Lower lobe of right lung (tissue), 2 donors: ENCODE results near the gene AMOTL2. TPM values are rescaled to one million over a fixed set of nuclear protein-coding genes. Genes with fewer than 3 reads are reported as not detected.

Experiments
- ATAC-seq, 2 donors: fragments of 200-7000 bp; cut with Tn5 transposase; one replicate each; pipeline ENCODE4 v1.9.1; 2020 to 2022; ENCODE audit warnings: mild to moderate bottlenecking in 2 of 2, moderate library complexity in 2 of 2
- DNase-seq: peaks from one replicate; pipeline ENCODE4 v3.0.0-alpha.2; 2020
- H3K27ac ChIP-seq: fragments of 200-600 bp; one replicate; pipeline ENCODE4 v1.8.0; 2022
- H3K27me3 ChIP-seq: fragments of 200-600 bp; one replicate; pipeline ENCODE4 v1.8.0; 2022; ENCODE audit warnings: low read depth
- H3K36me3 ChIP-seq: fragments of 200-600 bp; one replicate; pipeline ENCODE4 v1.8.0; 2022; ENCODE audit warnings: mild to moderate bottlenecking
- H3K4me1 ChIP-seq: fragments of 200-600 bp; one replicate; pipeline ENCODE4 v1.8.0; 2022
- H3K4me3 ChIP-seq: fragments of 200-600 bp; one replicate; pipeline ENCODE4 v1.8.0; 2022; ENCODE audit warnings: mild to moderate bottlenecking
- H3K9me3 ChIP-seq: fragments of 200-600 bp; one replicate; pipeline ENCODE4 v1.8.0; 2022
- CTCF ChIP-seq: fragments of 200-600 bp; IDR thresholded peaks from one replicate; pipeline ENCODE4 v1.8.0; 2022; ENCODE audit warnings: antibody characterized with exemption, mild to moderate bottlenecking
- intact Hi-C: fragments of 100-400 bp; cut with DNase I; formaldehyde crosslinking; loops from one replicate; pipeline ENCODE4 v1.11.0; 2022
- total RNA-seq: library from RNA; stranded (reverse); fragmentation: NEBNext Ultra II Directional; extraction: Animal tissue kit (Norgen Biotek cat#: 25700); gene quantifications from one replicate; pipeline ENCODE4 v1.2.1, GENCODE V29; 2021
- donor health status: DM: no; HTN: yes; CAD: no; lungs with severe emphysema.

AMOTL2 gene
- total RNA-seq, 1 donor from 2014 or later: 77.8 TPM

GRCh38 chr3:134407239-134407625, 33.0 kb upstream of the AMOTL2 start:
- Histone ChIP-seq H3K4me3 (peak overlapping the region; percentile 49), H3K27me3 (peaks cover 10% of the 10 kb centered on the region), H3K4me1 (peaks cover 5% of the 10 kb centered on the region), H3K9me3 (no peaks in the 10 kb centered on the region), H3K36me3 (no peaks in the 10 kb centered on the region), H3K27ac (no peak overlapping the region)
- TF ChIP-seq CTCF: no peak
- no peak for DNase-seq
- no peak for ATAC-seq
- intact Hi-C loops: no loop called here

GRCh38 chr3:134406331-134407238, 32.3 kb upstream of the AMOTL2 start:
- Histone ChIP-seq H3K4me1 (peaks cover 5% of the 10 kb centered on the region), H3K4me3 (peak overlapping the region; percentile 49), H3K36me3 (no peaks in the 10 kb centered on the region), H3K27me3 (peaks cover 10% of the 10 kb centered on the region), H3K9me3 (no peaks in the 10 kb centered on the region), H3K27ac (no peak overlapping the region)
- ATAC-seq (peak; percentile 75 to 84), DNase-seq (peak; percentile 60)
- TF ChIP-seq CTCF: no peak
- intact Hi-C loops: no loop called here

GRCh38 chr3:134404366-134404885, 30.2 kb upstream of the AMOTL2 start:
- no peak for ATAC-seq
- no peak overlapping the region for H3K4me3 ChIP-seq
- peaks cover 10% of the 10 kb centered on the region for H3K27me3 ChIP-seq
- intact Hi-C loops: no loop called here
- peaks cover 5% of the 10 kb centered on the region for H3K4me1 ChIP-seq
- no peak for TF ChIP-seq CTCF
- no peak overlapping the region for H3K27ac ChIP-seq
- DNase-seq: no peak
- no peaks in the 10 kb centered on the region for H3K36me3 ChIP-seq
- H3K9me3 ChIP-seq: no peaks in the 10 kb centered on the region

- H3K9me3 ChIP-seq: no peaks in the 10 kb centered on the region
- H3K4me1 ChIP-seq: no peaks in the 10 kb centered on the region
- intact Hi-C loops: no loop called here
- DNase-seq (no peak), ATAC-seq (no peak)
- H3K4me3 ChIP-seq: no peak overlapping the region
- no peak overlapping the region for H3K27ac ChIP-seq
- no peaks in the 10 kb centered on the region for H3K36me3 ChIP-seq
- TF ChIP-seq CTCF: no peak
- H3K27me3 ChIP-seq: no peaks in the 10 kb centered on the region
These were observed 23.5 kb upstream of the AMOTL2 start for GRCh38 chr3:134397755-134398154.

- Histone ChIP-seq H3K27ac (no peak overlapping the region), H3K36me3 (no peaks in the 10 kb centered on the region), H3K27me3 (no peaks in the 10 kb centered on the region), H3K9me3 (peaks cover under 1% of the 10 kb centered on the region), H3K4me3 (no peak overlapping the region), H3K4me1 (no peaks in the 10 kb centered on the region)
- no peak for ATAC-seq
- no peak for DNase-seq
- TF ChIP-seq CTCF: no peak
- intact Hi-C loops: no loop called here
These were observed 20.9 kb upstream of the AMOTL2 start for GRCh38 chr3:134395103-134395502.
